Measurements from ENCODE around the gene MAST4.

DNA sequence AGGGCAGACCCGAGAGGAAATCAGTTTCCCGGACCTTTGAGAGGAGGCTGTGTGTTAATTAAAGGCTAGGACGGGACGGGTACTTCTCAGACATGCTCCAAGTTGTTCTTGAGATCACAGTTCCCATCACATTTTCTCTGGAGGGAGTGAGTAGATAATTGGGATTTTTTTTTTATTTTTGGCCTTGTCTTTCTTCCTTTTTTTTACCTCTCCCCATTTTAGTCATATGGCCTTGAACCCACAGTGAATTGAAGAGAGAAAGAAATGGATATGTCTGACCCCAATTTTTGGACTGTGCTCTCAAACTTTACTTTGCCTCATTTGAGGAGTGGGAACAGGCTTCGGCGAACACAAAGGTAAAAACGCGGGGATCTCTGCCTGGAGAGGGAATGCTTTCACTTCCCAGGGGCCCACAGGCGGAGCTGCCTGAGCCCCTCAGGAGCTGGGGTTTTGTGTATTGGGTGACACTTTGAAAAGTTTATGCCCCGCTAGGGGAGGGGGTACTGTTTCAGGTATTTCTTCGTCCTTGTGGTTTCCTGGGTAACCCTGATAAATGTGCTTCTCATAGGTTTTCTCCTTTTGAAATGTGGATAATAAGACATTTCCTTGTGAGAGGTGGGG, 408.6 kb downstream of the MAST4 start:
- TF ChIP-seq POLR2A (IDR thresholded peaks at IDR 0.05; ENCODE audit: low read depth, low read length) (no peak), TAF1 (IDR thresholded peaks at IDR 0.05; ENCODE audit: borderline replicate concordance, low read depth, low read length) (no peak)

Measured in GM12892 (cell line).